GM18870 (cell line): ENCODE data around the gene ECE1.

Experiments used
- ATAC-seq: cut with Tn5 transposase; IDR thresholded peaks from one replicate; pipeline ENCODE4 v1.9.1; 2021; ENCODE audit warnings: moderate library complexity; ENCODE audit not compliant: unreplicated experiment

The ECE1 gene

DNA sequence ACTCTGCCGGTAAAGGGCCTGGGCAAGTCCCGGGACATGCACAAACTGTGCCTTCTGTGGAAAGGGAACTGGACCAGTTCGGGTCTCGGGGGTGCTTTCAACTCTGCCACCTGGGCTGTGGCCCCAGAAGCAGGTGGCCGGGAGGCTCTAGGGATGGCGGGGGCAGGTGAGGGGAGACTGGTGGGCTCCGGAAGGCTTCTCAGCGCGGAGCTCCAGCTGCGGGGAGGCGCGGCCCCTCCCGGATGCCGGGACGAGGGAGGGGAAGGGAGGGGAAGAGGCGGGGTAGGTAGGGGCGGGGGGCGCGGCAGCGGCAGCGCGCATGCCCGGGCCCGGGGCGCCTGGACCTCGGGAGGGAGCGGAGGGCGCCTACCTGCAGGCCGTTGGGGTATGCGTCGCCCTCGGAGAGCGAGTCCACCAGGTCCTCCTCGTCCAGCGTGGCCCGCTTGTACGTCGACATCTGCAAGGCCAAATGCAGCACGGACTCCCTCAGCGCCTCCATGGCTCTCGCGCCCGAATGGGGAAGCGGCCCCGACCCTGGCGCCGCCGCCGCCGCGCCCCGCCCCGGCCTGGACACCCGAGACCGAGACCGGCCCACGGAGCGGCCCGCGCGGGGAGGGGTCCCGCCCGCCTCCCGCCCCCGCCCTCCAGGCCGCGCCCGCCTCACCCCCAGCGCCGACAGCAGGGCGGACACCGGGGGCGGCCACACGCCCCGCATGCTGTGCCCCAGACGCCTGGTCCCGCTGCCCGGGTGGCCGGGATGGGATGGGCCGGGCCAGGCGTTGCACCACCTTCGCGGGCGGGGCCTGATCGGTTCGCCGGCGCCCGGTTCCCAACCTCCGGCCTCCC, at the start of gene ECE1:
Gene ECE1 (minus strand): TSS at position 764 of the 846 bp plus-strand sequence. CDS start 49 bp downstream, at position 715.
- no peak for ATAC-seq

DNA sequence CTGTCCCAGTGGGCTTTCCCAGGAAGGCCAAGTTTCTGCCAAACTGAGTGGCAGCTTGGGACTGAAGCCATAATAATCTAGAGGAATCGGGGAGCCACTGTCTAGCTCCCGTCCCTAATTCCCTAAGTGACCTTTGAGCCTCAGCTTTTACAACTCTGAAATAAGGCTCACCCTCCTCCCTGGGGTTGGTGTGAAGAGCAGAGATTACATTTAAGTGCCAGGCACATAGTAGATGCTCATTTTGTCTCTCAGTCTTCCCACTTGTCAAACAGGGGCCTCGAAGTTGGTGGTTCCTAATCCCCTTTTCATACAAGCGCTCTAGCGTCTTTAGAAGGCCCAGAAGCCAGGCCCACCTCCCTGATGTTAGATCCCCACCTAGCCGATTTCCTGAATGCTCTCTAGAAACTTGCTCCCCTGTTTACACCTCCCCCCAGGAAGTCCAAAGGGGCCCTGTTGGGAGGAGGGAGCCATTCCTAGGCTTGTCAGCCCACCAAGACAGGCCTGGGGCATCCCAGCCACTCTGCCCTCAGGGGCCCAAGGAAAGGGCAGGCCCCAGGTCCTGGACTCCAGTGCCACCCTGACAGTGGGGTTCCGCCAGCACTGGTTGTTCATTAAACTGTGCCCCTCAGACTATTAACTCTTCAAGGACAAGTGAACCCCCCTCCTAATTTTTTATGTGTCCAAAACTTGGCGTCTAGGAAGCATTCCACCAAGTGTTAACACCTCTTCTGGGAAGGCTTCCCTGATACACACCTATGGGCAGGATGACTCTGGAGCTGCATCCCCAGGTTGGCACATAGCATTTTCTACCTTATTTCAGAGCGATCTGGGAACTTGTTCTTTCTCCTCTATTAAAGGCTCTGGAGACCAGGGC, 49.3 kb upstream of the ECE1 start:
- no peak for ATAC-seq

GRCh38 chr1:21338573-21339355, 48.5 kb upstream of the ECE1 start:
- no peak for ATAC-seq

DNA sequence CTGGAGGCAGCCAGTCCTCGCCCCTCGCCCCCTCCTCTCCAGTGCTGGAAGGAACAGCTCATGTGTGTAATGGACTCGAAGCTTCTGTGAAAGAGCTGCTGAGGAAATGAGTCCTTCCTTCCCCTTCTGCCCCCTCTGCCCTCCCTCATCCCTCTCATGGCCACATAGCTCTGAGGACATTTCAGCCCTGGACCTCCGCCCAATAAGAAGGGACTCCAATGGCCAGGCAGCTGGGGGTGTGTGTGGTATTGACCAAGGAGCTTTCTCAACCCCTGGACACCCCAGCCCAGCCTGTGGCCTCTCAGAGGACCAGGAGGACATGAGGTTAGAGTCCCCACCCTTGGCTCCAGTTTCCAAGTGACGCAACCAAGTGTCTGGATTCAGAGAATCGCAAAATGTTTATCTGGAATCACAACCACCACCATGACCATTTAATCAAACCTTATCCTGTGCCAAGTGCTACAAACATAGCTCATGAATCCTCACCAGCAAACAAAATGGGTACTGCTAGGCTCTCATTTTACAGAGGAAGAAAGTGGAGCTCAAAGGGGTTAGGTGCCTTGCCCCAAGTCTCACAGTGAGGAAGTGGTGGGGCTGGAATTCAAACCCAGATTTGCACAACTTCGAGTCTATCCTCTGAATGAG, 47.8 kb upstream of the ECE1 start:
- no peak for ATAC-seq

DNA sequence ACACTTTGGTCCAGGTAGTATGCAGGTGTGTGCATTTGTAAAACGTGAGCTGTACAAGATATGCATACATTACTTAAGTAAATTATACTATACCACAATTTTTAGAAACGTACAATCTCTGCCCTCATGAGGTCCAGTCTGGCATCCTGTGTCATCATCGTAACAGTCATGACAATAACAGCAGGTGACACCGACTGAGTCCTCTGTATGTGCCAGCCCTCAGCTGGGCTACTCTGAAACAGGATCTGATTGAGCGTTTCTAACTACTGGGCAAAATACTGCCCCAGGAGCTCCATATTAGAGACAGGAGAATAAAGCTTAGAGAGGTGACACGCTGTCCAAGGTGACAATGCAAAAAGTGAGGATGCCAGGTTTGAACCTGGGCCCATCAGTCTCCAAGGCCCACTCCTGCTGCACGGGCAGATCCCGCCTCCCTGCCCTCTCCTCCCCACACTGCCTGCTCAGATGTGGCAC, 47.2 kb upstream of the ECE1 start:
- ATAC-seq: no peak

DNA sequence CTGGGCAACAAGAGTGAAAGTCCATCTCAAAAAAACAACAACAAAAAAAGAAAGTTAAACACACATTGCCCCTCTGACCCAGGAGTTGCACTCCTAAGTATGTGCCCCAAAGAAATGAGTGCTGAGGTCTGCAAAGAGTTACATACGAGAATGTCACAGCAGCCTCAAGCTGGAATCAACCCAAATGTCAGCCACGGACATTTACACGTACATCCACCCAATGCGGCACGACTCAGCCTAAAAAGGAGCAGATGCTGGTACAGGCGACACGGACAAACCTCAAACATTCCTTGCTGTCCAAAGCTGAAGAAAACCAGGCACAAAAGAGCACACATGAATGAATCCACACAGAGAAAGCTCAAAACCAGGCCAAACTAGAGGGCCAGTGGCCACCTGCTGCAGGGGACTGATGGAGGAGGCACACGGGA, 46.8 kb upstream of the ECE1 start:
- no peak for ATAC-seq

DNA sequence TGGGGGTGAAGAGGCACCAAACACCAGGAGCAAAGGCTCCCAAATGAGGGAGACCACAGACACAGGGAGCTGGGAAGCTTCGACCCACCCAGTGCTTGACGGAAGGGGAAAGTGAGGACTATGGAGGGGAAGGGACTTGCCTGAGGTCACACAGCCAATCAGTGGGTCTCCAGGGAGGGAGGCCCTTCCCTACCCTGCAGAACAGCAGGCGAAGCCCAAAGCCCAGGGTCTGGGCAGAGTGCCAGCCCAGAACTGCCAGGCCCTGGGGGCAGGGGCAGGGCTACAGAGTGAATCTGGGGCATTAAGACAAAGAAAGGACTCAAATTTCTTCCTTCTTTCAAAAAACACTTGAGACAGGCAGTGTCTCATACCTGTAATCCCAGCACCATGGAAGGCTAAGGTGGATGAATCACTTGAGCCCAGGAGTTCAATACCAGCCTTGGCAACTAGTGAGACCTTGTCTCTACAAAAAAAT, 45.5 kb upstream of the ECE1 start:
- ATAC-seq: no peak

DNA sequence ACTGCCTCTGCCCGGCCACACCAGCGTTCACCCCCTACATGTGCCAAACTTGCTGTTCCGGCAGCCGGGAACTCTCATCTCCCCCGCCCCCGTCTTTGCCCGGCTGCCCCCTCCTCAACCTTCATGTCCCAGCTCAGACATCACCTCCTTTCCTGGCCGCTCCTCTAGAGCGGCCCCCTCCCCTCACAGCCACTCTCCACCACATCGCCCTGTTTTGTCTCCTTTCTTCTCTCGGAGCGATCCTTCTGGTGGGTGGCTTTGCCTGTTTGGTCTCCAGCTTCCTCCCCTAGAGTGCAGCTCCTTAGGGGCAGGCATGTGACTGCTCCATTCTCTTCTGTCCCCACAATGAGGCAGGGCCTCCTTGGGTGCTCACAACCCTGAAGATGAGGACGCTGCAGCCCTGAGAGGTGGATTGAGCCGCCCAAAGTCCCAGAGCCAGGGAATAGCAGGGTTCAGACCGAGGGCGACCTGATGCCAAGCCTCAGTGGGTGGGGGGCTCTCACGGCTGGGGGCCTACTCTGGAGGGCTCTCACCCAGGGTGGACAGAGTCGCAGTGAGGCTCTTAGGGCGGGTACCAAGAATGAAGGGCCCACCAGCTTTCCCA, 44.9 kb upstream of the ECE1 start:
- ATAC-seq: no peak

DNA sequence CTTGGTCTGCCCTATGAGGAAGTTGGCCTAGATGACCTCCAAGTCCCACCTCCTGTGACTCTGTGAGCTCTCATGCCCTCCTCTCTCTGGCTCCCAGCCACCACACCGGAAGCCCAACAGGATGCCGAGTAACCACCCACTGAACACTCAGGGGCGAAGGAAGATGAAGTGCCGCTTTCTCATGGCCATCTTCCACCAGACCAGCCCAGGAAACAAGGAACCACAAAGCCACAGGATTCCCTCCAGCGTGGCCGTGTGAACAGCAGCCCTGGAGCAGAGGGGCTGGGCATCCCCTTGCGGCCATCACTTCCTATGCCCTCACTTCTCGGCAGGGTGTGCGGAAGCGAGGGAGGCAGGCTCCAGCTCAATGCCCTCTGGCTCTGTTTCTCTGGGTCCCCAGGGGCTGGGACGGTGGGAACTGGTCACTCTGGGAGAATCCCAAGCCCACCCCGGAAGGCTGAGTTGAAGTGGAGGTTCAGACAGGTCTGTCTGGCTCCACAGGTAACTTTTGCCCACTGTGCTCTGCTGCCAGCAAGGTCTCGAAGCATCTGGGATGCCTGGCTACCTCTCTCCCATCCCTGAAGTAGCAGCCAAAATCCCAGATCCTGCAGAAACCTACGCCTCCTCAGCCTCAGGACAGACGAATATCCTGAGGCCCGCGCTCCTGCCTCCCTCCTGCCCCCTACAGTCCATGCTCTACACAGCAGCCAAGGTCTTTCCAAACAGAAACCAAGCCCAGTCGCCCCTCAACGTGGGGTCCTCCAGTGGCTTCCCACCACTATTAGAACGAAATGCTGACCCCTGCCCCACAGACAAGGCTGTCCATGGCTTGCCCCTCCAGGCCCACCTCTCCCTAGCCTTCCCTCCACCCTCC, 44.2 kb upstream of the ECE1 start:
- ATAC-seq: peak; percentile 68

GRCh38 chr1:21333824-21334213, 43.6 kb upstream of the ECE1 start:
- ATAC-seq: no peak

DNA sequence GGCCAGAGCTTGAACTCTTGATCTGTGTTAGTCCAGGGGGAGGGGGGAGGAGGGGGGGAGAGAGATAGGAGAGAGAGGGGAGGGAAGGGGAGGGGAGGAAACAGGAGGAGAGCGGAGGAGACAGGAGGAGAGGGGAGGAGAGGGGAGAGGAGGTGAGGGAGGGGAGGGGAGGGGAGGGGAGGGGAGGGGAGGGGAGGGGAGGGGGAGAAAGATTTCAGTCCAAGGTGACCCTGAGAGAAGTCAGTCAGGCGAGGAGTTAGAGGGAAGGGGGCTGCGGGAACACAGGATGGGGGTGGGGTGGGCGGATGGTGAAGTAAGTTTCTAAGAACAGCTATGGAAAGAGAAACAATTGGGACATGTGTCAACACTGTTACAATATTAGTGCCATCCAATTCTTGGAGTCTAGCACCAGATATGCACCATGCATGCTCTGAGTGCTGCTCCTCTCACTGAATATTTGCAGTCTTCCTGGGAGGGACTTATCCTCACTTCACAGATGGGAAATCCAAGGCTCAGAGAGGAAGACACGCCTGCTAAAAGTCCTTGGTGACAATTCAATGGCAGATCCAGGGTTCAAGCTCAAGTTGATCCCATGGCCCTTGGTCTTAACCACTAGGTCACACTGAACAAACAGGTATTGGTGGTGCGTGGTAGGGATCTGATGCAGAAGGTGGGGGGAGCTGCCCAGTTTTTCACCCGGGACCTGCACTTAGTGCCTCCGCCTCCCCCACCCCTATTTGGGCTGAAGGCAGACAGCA, 42.5 kb upstream of the ECE1 start:
- ATAC-seq: no peak

GRCh38 chr1:21331752-21332478, 41.7 kb upstream of the ECE1 start:
- no peak for ATAC-seq

- no peak for ATAC-seq
Measured at GRCh38 chr1:21330544-21330943, 40.3 kb upstream of the ECE1 start.

GRCh38 chr1:21329209-21329844, 39.1 kb upstream of the ECE1 start:
- no peak for ATAC-seq

GRCh38 chr1:21327566-21328323, 37.5 kb upstream of the ECE1 start:
- no peak for ATAC-seq

GRCh38 chr1:21326861-21327344, 36.6 kb upstream of the ECE1 start:
- no peak for ATAC-seq
